Breast epithelium (tissue), 3 donors: ENCODE measurements around the gene ZNF423.

Source experiments
- CTCF ChIP-seq, 3 donors: fragments of 450-650 bp; IDR thresholded peaks; one replicate each; pipeline ENCODE4 v1.5.1; 2016 to 2017; ENCODE audit warnings: antibody characterized with exemption in 3 of 3, mild to moderate bottlenecking in 3 of 3, moderate library complexity in 3 of 3
- POLR2A ChIP-seq: fragments of 450-650 bp; IDR thresholded peaks from one replicate; pipeline ENCODE4 v1.6.1; 2016; ENCODE audit warnings: antibody characterized with exemption, mild to moderate bottlenecking, moderate library complexity
- POLR2AphosphoS5 ChIP-seq, 3 donors: sonication (generic); formaldehyde crosslinking; IDR thresholded peaks; one replicate each; pipeline ENCODE4 v1.6.1; 2017; ENCODE audit warnings: antibody characterized with exemption in 3 of 3

GRCh38 chr16:49619811-49620157, 236.1 kb downstream of the ZNF423 start:
- TF ChIP-seq CTCF (IDR thresholded peaks at IDR 0.05) (no peak), POLR2A (no peak), POLR2AphosphoS5 (IDR thresholded peaks at IDR 0.05) (no peak)
